Fibroblast of villous mesenchyme (primary cell): Measurements from ENCODE around the gene EYA4. TPM values are rescaled to one million over a fixed set of nuclear protein-coding genes. Genes with fewer than 3 reads are reported as not detected.

Experiments
- DNase-seq: peaks from one replicate; pipeline ENCODE4 v3.0.0-alpha.2; 2010; ENCODE audit warnings: low read depth
- H3K4me3 ChIP-seq: 2 replicates; pipeline ENCODE4 v1.5.1; 2011; ENCODE audit warnings: low read depth, mild to moderate bottlenecking, low read length
- total RNA-seq: library from RNA; depleted of rRNA; stranded (reverse); fragments of >200 nt; gene quantifications from 2 replicates; pipeline ENCODE4 v1.2.3, GENCODE V29; 2012
- TF ChIP-seq, protein P1 (sequence below): IDR thresholded peaks from 2 replicates; pipeline ENCODE4 v1.5.1; 2012; ENCODE audit warnings: low read depth, mild to moderate bottlenecking, low read length; ENCODE audit not compliant: insufficient read depth

The EYA4 gene
- total RNA-seq, 1 donor: under 0.01 TPM

GRCh38 chr6:133242637-133243585 lies 1.8 kb downstream of the EYA4 start:
- H3K4me3 ChIP-seq: no peak overlapping the region
- DNase-seq: no peak
- TF ChIP-seq, protein P1, sequence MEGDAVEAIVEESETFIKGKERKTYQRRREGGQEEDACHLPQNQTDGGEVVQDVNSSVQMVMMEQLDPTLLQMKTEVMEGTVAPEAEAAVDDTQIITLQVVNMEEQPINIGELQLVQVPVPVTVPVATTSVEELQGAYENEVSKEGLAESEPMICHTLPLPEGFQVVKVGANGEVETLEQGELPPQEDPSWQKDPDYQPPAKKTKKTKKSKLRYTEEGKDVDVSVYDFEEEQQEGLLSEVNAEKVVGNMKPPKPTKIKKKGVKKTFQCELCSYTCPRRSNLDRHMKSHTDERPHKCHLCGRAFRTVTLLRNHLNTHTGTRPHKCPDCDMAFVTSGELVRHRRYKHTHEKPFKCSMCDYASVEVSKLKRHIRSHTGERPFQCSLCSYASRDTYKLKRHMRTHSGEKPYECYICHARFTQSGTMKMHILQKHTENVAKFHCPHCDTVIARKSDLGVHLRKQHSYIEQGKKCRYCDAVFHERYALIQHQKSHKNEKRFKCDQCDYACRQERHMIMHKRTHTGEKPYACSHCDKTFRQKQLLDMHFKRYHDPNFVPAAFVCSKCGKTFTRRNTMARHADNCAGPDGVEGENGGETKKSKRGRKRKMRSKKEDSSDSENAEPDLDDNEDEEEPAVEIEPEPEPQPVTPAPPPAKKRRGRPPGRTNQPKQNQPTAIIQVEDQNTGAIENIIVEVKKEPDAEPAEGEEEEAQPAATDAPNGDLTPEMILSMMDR: no peak

DNA sequence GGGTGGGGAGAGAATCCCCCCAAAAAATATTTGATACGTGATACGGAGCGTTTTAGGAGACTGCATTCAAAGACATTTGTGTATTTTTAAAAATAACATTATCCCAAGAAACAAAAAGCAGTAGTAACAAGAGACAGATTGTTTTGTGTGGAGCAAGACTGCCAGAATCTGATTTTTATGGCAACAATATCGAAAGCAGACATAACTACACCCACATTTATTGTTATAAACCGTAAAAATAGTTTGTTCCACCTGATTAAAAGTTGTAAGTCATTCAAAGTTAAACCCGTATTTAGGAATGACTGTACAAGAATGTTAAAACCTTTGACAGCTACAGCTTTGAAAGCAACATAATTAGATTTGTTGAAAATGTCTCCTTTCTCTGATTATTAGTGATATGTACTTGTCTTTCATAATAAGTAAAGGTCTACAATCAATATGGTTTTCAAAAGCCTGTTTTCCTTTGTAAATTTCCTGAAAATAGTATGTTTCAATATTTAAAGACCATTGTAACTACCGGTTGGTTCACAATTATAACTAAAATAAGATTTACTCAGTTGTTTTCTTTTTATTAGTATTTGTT lies 2.7 kb downstream of the EYA4 start:
- TF ChIP-seq, protein P1: no peak
- DNase-seq: no peak
- no peak overlapping the region for H3K4me3 ChIP-seq

- H3K4me3 ChIP-seq: no peak overlapping the region
- TF ChIP-seq, protein P1: no peak
- DNase-seq: no peak
Measured at GRCh38 chr6:133244519-133244918, 3.4 kb downstream of the EYA4 start.

DNA sequence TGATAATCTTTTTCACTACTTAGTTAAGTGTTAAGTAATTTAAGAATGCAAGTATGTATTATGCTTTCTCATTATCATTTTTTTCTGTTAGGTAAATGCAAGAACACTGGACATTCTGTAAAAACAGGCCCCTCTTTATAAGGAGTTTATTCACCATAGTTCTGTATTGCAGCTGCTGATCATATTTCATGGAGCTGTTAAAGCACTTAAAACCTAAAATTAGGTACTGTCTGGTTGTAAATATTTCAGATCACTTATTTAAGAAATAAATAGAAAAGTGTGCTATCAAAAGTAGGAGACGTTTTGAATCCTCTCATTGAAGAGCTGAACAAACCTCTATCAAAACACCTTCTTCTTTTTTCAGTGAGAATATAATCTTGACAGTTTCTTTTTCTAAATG lies 3.9 kb downstream of the EYA4 start:
- TF ChIP-seq, protein P1: no peak
- H3K4me3 ChIP-seq: no peak overlapping the region
- no peak for DNase-seq

- TF ChIP-seq, protein P1: no peak
- DNase-seq: no peak
- no peak overlapping the region for H3K4me3 ChIP-seq
Measured at GRCh38 chr6:133245422-133245903, 4.3 kb downstream of the EYA4 start.

- TF ChIP-seq, protein P1: no peak
- no peak for DNase-seq
- H3K4me3 ChIP-seq: no peak overlapping the region
Measured at GRCh38 chr6:133247581-133247980, 6.4 kb downstream of the EYA4 start.
